HG03159 (cell line): Measurements from ENCODE around the gene PDGFC.

Experiments
- ATAC-seq: cut with Tn5 transposase; IDR thresholded peaks from one replicate; pipeline ENCODE4 v1.9.1; 2021; ENCODE audit warnings: mild to moderate bottlenecking, moderate library complexity; ENCODE audit not compliant: unreplicated experiment

The PDGFC gene

DNA sequence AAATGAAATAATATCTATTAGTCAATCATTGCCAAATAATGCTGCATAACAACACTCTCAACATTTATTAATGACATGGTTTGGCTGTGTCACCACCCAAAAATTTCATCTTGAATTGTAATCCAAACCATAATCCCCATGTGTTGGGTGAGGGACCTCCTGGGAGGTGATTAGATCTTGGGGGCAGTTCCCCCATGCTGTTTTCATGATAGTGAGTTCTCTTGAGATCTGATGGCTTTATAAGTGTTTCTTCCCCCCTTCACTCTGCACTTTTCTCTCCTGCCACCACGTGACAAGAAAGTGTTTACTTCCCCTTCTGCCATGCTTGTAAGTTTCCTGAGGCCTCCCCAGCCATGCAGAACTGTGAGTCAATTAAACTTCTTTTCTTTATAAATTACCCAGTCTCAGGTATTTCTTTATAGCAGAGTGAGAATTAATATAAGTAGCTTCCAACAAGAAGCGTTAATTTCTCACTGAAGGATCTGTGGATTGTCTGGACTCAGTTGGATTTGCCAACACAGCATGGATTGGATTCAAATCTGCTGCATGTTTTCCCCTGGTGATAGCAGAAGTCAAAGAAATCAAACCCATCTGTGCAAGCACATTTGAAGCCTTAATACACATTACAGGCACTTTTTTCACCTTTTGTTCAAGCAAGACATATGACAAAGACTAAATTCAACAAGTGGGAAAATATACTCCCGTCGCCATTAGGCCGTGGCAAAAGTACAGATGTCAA, 216.6 kb downstream of the PDGFC start:
- ATAC-seq: no peak

DNA sequence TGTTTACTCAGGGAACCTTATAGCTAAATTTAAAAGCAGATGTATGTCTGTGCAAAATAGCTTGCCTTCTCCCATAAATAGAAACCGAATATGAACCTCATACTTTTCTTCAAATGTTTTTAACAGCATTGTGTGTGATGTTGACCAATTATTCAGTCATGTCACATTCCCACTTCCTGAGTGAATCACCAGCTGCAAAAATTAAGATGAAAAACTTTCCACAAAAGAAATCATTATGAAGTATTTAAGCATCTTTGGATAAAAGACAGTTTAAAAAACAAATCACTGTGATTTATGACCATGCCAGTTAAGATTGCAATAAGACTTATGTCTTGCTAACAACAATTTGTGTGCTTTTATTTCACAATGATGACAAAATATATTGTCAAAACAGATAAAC, 220.1 kb downstream of the PDGFC start:
- ATAC-seq: no peak

DNA sequence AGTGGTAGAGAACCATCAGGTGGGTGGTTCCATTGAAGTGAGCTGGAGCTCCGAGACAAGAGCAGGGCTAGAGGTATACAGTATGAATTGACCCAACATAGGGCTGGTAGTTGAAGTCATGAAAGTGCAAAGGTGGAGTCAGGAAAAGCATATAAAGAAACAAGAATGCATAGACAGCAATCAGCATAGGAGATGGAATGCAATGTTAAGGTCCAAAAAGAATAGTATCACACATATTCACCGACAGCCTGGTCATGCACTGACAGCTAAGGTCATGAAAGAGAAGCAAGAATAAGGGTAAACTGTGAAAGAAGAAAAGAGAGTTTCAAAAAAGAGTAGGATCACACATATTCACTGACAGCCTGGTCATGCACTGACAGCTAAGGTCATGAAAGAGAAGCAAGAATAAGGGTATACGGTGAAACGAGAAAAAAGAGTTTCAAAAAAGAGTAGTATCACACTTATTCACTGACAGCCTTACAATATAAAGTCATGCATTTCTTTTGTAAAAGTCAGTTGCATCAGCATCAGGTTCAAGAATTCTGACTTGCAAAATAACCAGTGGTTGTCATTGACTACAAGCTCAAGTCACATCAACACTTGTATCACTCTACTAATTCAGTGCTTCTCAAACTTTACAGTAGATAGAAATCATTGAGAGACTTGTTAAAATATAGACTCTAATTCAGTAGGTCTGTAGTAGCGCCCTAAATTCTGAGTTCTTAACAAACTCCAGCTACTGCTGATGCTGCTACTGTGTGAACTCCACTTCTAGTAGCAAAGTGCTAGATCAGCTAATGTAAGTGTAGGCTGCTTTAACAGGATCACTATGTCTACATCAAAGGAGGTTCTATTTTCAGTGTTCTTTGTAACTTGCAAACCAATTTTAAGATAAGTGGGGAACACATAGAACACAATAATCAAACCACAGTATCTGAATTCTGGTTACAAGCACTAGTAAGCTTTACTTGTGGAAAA, 221.9 kb downstream of the PDGFC start:
- no peak for ATAC-seq

DNA sequence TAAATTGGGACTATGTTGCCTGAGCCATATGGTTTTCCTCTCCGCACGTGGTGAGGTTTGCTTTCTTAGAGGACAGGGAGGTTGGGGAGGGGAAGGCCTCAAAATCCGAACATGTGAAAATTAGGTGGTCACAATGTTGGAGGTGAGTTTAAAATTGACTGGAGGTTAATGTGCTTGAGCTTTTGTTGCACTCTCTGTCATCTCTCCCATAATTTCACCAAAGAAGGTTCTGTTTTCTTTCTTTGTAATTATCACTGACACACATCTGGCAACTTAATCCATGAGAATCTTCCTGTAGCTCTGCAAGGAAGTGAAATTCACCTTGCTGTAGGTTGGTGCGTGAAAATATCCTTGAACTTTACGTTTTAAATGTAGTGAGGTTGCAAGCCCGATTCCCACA, 225.5 kb downstream of the PDGFC start:
- ATAC-seq: no peak

DNA sequence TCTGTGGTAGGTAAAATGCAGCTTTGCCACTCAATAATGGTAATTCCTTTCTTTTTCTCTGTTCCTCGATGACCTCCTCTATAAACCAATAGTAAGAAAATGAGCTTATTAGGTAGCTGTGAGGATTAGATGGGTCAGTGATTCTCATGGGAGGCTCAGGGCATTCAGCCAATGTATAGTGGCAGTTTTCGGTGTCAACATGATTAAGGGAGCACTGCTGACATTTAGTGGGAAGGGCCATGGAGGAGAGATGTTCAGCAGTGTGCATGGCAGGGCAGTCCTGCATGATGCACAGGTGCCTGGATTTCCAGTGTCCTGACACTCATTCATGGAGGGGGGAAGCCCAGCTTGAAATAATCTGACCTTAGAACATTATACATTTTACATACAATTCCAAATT, 232.8 kb downstream of the PDGFC start:
- no peak for ATAC-seq

DNA sequence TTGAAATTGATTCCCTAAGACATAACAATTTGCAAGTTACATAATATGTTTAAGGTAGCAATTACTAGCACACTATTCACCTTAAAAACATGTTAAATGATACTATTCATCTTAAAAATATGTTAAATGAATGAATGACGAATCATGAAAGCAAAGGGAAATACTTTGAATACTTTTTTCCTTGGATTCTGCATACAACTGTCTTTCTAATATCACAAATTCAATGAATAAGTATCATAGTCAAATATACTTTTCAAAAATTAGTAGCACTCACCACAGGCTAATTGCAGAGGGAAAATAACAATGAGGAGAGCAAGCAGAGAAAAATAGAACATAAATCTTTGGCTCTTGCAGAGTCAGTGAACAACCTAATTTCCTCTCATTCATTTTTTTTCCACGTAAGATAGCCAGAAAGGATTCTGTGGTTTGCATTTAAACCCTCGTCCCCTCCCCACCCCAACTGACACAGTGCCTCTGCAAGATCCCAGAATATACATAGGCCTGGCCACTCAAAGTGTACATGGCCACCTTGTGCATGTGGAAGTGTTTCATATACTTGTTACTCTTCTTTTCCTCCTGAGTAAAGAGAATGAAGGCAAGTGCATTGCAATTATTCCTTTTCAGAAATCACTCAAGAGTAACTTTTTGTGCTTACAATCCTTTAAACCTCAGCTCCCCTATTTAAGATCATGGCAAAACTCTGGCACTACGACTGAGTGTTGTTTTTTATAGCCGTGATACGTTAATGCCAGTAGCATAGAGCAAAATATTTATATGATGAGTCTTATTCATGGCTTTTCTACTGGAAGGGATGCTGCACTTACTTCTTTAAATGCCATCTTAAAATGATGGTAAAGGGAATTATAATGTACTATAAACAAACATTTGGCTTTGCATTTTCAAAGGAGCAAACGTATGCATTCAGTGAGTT, 236.4 kb downstream of the PDGFC start:
- ATAC-seq: no peak

DNA sequence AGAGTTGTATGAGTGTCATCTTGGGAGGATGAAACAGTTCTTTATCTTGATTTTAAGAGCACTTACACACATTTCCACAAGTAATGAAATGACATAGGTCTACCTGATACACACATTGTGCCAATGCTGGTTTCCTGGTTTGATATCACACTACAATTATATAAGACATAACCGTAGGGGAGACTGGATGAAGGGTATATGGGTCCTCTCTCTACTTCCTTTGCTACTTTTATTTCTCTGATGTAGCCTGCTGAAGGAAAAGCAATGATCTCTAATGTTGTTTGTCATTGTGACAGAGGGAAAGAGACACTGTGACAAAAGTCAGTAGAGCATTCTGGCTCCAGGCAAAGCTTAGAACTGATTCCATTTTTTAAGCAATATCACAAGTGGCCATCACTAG, 238.0 kb downstream of the PDGFC start:
- ATAC-seq: no peak

DNA sequence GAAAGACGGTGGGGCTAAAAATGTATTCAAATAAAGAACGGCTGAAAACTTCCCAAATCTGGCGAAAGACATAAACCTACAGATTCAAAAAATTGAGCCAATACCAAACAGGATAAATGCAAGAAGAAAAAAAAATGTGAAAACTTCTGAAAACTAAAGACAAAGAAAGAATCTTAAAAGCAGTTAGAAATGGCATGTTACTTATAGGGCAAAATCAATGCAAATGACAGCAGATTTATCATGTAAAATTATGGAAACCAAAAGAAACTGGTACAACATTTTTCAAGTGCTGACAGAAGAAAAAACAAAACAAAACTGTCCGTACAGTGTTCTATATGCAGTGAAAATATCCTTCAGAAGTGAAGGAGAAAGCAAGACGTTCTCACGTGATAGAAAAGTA, 239.0 kb downstream of the PDGFC start:
- no peak for ATAC-seq

DNA sequence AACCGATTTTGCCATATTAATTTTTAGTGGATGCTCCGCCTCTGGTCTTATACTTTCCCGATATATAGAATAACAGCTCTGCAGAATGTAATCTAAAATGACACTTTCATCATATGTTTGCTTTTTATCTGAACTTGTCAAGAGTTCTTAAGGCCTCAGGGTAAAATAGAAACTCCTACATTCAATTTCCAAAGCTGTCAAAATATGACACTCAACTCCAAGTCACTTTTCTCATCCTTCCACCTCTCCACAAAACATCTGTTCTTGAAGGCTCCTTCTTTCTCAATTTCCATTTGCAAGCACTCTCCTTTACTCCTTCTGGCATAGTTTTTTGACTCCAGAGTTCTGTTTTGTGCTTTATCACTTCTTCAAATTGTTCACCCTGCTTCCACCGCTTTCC, 242.2 kb downstream of the PDGFC start:
- no peak for ATAC-seq

DNA sequence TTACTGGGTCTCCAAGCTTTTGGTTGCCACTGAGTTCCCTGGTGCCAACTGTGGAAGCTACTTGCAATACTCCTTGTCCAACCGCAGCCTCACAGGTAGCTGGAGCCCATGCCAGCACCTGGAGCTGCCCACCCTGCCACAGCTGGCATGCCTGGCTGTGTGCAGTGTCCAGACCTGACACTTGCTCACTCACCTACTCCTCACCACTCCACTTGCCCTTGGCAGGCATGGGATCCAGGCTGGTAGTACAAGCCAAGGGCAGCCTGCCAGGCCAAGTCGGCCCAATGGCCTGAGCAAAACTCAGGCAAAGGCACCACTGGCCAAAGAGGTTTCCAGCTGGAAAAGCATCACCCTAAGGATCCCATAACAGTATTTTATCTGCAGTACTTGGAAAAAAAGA, 246.3 kb downstream of the PDGFC start:
- no peak for ATAC-seq

DNA sequence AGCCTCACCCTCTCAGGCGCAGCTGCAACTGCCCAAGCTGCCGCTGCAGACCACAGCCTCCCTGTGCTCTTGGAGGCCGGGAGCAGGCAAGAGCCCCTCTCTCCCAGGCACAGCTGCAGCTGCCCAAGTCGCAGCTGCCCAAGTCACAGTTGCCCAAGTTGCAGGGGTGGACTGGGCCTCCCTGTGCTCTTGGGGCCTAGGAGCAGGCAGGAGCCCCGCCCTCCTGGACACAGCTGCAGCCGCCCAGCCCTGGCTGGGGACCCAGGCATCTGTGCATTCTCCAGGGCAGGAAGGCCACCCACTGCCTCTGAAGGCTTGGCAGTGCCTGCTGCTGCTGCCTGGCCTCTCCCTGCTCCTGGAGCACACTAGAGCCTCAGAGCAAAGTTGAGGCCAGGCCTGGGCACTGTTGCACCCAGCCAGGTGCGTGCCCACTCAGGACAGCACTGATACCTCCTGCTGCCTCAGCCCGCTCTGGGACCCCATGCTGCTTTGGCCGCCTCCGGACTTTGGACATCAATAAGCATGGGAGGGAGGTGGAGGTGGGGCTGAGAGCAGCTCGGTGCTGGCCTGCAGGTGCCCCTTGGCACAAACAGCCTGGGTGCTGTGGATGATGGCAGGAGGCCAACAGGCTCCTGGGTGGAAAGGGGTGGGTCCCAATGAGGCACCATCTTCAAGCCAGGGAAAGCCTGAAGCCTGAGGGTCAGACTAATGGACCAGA, 247.5 kb downstream of the PDGFC start:
- no peak for ATAC-seq

DNA sequence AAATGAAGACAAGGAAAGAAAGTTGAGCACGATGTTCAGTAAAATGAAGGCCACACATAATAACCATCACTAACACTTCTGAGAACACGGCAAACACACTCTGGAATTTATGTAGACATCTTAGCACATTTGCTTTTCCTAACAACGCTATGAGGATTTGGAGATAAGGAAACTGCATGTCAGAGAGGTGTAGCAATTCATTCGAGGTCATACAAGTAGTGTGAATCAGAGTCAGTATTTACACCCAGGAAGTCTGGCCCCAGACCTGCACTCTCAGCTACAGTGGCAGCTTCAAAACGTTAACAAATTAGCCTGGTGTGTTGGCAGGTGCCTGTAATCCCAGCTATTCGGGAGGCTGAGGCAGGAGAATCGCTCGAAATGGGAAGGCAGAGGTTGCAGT, 253.4 kb downstream of the PDGFC start:
- no peak for ATAC-seq

DNA sequence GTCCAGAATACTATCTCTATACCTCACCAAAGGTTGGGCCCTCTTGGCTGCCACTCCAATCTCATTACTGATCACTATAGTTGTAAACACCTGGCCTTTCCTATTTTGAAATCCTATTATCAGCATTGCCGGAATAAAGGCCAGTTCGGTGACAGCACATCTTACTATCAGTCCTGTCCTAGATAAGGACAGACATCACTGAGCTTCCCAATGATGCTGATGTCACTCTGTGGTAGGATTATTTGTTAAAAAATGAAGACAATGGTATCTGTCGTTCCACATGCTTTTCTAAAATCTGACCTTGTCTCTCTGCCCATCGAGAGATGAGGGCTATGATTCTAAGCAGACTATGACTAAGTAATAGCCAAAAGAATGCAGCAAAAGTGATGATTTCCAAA, 260.4 kb downstream of the PDGFC start:
- no peak for ATAC-seq
